Lower leg skin (tissue), 4 donors: Measurements from ENCODE around the gene TCTN3. TPM values are rescaled to one million over a fixed set of nuclear protein-coding genes. Genes with fewer than 3 reads are reported as not detected.
"Not testable (repeated sequence)": the region's sequence is repeated elsewhere in the genome, so short reads cannot be mapped to it uniquely, and the experiment has no call there.

Experiments
- DNase-seq, 2 donors: peaks; one replicate each; pipeline ENCODE4 v3.0.0-alpha.2; 2019; ENCODE audit warnings: low spot score in 2 of 2
- H3K4me3 ChIP-seq: fragments of 200-600 bp; sonication (generic); 2 replicates; pipeline ENCODE4 v1.5.1; 2017; ENCODE audit warnings: mild to moderate bottlenecking, low read depth; ENCODE audit not compliant: poor library complexity, severe bottlenecking
- POLR2A ChIP-seq, 2 donors: fragments of 450-650 bp; IDR thresholded peaks; one replicate each; pipeline ENCODE4 v1.6.1; 2016 to 2017; ENCODE audit warnings: antibody characterized with exemption in 2 of 2, mild to moderate bottlenecking in 1 of 2, moderate library complexity in 1 of 2
- WGBS, 2 donors: methylation state at CpG; one replicate each; pipeline ENCODE4 v1.1.5; 2018; 5-methylcytosine and 5-hydroxymethylcytosine counted together
- intact Hi-C: fragments of 100-400 bp; cut with DNase I; formaldehyde crosslinking; loops from one replicate; pipeline ENCODE4 v1.15.0; 2023; ENCODE audit warnings: low total_unique reads
- total RNA-seq, 4 donors: library from RNA; depleted of rRNA; stranded (reverse); fragments of >200 nt; gene quantifications; one replicate each; pipeline ENCODE4 v1.1.0, GENCODE V29; 2016
- TF ChIP-seq, protein P1 (sequence below), 3 donors: fragments of 450-650 bp; IDR thresholded peaks; one replicate each; pipeline ENCODE4 v1.5.1; 2016; ENCODE audit warnings: antibody characterized with exemption in 3 of 3, mild to moderate bottlenecking in 3 of 3, moderate library complexity in 2 of 3

Gene TCTN3
- total RNA-seq, 4 donors from 2014 or later: 13.6 to 23.1 (median 16.3) TPM

DNA sequence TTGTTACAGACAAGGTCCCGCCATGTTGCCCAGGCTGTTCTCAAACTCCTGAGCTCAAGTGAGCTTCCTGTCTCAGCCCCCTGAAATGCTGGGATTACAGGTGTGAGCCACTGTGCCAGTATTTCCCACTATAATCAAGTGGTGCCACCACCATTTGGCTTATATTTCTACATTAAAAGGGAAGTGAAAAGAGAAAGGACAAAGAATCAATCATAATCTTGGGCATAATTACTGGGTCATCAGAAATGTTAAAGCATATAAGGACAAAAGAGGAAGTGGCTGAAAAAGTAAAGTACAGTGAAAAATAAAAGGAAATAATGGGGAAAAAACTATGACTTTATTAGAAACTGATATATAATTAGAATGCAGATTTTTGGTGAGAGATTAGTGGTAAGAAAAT, 36.5 kb upstream of the TCTN3 start:
- DNase-seq: no peak
- intact Hi-C loops: no loop called here
- TF ChIP-seq, protein P1, sequence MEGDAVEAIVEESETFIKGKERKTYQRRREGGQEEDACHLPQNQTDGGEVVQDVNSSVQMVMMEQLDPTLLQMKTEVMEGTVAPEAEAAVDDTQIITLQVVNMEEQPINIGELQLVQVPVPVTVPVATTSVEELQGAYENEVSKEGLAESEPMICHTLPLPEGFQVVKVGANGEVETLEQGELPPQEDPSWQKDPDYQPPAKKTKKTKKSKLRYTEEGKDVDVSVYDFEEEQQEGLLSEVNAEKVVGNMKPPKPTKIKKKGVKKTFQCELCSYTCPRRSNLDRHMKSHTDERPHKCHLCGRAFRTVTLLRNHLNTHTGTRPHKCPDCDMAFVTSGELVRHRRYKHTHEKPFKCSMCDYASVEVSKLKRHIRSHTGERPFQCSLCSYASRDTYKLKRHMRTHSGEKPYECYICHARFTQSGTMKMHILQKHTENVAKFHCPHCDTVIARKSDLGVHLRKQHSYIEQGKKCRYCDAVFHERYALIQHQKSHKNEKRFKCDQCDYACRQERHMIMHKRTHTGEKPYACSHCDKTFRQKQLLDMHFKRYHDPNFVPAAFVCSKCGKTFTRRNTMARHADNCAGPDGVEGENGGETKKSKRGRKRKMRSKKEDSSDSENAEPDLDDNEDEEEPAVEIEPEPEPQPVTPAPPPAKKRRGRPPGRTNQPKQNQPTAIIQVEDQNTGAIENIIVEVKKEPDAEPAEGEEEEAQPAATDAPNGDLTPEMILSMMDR (IDR thresholded peaks at IDR 0.05): no peak
- TF ChIP-seq POLR2A (IDR thresholded peaks at IDR 0.05): no peak
- H3K4me3 ChIP-seq: no peak overlapping the region
- 85 to 87% methylated on average over 1 of the region's 1 CpG for WGBS, 2 donors

DNA sequence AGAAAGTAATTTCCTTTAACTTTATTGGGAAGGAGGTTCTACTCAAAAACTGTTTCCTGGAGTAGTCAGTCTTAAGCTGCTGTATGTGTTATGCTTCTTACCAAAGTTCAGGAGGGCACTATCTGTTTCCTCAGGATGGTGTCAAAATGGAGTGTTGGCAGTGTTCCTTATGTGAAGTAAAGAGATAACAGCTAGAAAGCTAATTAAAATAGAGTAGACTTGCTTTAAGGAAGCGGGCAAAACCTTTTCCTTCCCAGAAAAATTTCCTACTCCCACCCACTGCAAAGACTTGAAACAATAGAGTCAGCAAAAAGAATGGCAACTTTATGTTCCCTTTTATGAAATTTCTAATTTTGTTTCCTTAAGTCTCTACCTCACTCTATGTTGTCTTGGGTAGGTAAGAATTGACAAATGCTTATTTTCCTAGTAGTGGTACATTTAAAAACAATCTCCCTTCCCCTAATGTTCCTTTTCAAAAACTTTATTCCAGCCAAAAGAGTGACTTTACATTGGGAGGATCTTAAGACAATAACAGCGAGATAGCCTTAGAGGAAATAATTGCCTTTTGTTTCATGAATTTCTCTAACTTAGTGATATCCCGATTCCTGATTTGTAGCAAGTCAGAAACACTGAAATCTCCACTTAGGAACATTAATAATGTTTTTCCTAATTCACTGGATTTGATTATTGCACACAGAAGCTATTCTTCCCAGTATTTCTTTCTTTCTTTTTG, 35.8 kb upstream of the TCTN3 start:
- no peak for DNase-seq
- intact Hi-C loops: no loop called here
- 65 to 72% methylated on average over 3 of the region's 3 CpGs for WGBS, 2 donors
- H3K4me3 ChIP-seq: no peak overlapping the region
- TF ChIP-seq, protein P1 (IDR thresholded peaks at IDR 0.05): no peak
- no peak for TF ChIP-seq POLR2A (IDR thresholded peaks at IDR 0.05)

DNA sequence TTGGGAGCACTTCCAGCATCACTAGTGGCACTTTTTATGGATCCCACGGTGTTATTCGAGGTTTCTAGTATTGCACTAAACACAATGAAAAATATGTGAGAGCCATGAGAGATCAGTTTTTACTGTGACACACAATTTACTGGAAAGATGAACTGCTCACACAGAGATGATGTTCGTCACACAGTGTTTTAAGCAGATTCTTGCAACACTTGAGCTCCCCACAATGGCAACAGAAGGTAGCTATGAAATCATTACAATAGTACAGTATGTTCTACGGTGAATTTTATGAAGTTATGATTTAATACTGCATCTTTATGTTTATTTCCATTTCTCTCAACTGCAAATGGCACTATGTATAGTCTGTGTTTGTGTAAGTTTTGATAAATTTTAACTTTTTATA, 34.8 kb upstream of the TCTN3 start:
- TF ChIP-seq POLR2A (IDR thresholded peaks at IDR 0.05): no peak
- TF ChIP-seq, protein P1 (IDR thresholded peaks at IDR 0.05): no peak
- H3K4me3 ChIP-seq: no peak overlapping the region
- intact Hi-C loops: no loop called here
- WGBS, 2 donors: 34 to 35% methylated on average over 4 of the region's 4 CpGs
- DNase-seq: no peak

DNA sequence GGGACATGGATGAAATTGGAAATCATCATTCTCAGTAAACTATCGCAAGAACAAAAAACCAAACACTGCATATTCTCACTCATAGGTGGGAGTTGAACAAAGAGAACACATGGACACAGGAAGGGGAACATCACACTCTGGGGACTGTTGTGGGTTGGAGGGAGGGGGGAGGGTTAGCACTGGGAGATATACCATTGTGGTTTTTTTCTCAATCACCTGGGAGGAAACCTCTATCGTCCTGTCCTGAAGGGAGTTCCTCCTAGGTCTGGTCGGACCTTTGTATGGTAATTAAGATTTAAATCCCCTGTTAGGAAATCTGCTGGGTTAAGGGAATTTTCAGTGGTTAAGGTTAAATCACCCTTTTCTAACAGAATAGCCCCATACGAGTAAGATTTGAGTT, 28.8 kb upstream of the TCTN3 start:
- H3K4me3 ChIP-seq, intact Hi-C loops, DNase-seq: not testable (repeated sequence)
- WGBS, 2 donors: 88% methylated on average over 4 of the region's 4 CpGs

DNA sequence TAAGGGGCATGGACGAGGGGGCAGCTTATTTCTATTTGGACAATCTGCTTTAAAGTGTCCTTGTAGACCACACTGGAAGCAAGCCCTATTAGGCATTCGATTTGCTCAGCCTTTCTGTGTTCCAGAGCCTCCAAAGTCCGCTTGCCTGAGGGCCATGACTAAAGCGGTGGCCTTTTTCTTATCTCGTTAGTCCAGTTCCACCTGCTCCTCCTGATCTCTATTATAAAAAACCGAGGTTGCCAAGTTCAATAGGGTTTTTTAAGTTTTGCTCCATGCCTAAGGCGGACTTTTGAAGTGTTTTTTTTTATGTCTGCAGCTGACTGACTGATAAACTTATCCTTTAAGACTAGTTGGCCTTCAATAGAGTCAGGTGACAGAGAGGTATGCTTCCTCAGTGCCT, 27.0 kb upstream of the TCTN3 start:
- H3K4me3 ChIP-seq, DNase-seq, intact Hi-C loops: not testable (repeated sequence)
- 65 to 69% methylated on average over 7 of the region's 7 CpGs for WGBS, 2 donors

DNA sequence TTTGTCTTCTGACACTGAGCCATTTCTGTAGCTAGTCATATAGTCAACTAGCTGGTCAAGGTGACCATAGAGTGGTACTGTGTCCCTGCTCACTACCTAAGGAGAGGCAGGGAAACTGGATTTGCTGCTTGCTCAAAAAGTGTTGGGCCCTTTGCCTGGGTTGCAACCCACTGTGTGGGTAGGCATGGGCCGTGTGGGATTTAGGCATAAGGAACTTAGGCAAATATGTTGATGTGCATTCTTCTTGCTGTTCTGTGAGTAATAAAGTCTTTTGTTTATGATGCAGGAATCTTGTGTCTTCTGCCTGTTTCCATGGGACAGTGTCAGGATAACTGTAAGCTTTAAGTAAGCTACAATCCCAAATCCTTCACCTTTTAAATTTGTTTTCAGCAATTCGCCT, 23.1 kb upstream of the TCTN3 start:
- no peak overlapping the region for H3K4me3 ChIP-seq
- TF ChIP-seq POLR2A (IDR thresholded peaks at IDR 0.05): no peak
- TF ChIP-seq, protein P1 (IDR thresholded peaks at IDR 0.05): no peak
- 69% methylated on average over 2 of the region's 2 CpGs for WGBS, 2 donors
- DNase-seq: no peak
- intact Hi-C loops: no loop called here

DNA sequence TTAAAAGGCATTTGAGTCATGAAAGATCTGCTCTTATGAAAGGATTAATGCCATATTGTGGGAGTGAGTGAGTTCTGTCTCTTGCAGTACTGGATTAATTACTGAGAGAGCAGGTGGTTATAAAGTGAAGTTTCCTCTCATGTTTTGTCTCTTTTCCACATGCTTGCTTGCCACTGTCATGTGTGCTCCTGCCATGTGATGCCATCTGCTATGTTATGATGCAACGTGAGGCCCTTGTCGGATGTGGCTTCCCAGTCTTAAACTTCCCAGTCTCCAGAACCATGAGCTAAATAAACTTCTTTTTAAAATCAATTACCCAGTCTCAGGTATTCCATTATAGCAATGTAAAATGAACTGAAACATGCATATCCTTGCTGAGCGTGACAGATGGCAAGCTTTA, 22.7 kb upstream of the TCTN3 start:
- no peak overlapping the region for H3K4me3 ChIP-seq
- DNase-seq: no peak
- intact Hi-C loops: no loop called here
- WGBS, 2 donors: 71 to 78% methylated on average over 3 of the region's 3 CpGs
- TF ChIP-seq, protein P1 (IDR thresholded peaks at IDR 0.05): no peak
- TF ChIP-seq POLR2A (IDR thresholded peaks at IDR 0.05): no peak
